ENCODE measurements around the gene POLR1D.
A peak's percentile ranks its signal among the peaks of the same experiment; 100 is the strongest.

Gene POLR1D, protein sequence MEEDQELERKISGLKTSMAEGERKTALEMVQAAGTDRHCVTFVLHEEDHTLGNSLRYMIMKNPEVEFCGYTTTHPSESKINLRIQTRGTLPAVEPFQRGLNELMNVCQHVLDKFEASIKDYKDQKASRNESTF

GRCh38 chr13:27621366-27622101 lies at the start of gene POLR1D:
Gene POLR1D (plus strand): TSS chr13:27621892. CDS start chr13:27621984, 92 bp downstream.
- ChIA-PET CTCF (interaction anchor here (0.6 to 1.3 kb wide), 7 partner anchors 10 to 333 kb away, joined by 3 to 4 read pairs (median 3); no protein-coding TSS in a partner anchor), POLR2A (no interaction called here)
- TF ChIP-seq, protein P1, sequence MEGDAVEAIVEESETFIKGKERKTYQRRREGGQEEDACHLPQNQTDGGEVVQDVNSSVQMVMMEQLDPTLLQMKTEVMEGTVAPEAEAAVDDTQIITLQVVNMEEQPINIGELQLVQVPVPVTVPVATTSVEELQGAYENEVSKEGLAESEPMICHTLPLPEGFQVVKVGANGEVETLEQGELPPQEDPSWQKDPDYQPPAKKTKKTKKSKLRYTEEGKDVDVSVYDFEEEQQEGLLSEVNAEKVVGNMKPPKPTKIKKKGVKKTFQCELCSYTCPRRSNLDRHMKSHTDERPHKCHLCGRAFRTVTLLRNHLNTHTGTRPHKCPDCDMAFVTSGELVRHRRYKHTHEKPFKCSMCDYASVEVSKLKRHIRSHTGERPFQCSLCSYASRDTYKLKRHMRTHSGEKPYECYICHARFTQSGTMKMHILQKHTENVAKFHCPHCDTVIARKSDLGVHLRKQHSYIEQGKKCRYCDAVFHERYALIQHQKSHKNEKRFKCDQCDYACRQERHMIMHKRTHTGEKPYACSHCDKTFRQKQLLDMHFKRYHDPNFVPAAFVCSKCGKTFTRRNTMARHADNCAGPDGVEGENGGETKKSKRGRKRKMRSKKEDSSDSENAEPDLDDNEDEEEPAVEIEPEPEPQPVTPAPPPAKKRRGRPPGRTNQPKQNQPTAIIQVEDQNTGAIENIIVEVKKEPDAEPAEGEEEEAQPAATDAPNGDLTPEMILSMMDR (IDR thresholded peaks at IDR 0.05; ENCODE audit: insufficient read depth, low read length, missing control alignments) = no peak
- DNase-seq (ENCODE audit: low read depth, low spot score) = no peak
- H3K4me3 ChIP-seq (ENCODE audit: low read depth, low read length) = peak within 1 kb of the TSS; percentile 76

DNA sequence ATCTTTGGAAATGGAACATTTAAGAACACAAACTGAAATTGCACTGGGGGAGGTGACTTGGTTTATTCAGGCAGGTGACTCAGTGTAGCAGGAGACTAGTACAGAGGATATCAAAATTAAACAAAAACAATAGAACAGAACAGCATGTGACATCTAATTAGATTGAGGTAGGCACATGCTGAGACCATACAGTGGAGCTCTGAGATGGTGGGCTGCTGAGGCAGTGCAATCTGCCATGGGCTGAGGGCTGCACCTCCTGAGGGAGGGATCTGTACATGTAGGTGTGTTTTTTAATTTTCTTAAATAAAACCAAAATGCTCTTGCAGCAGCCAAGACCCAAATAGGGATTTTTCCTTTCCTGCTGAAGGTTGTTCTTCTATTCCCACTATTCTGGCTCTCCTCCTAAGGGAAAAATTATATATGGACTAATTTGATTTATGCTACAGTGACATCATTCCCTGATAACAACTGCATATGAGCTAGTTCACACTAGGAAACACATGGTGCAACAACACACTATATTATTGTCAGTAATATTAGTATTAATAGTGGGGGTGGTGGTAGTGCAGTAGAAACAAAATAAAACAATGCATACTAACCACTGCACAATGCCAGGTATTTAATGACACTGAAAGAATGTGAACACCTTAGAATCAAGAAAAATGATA lies 49.3 kb upstream of the POLR1D start:
- CTCF ChIA-PET = interaction anchor here (1.2 to 1.7 kb wide), 3 partner anchors 40 to 254 kb away, joined by 3 to 7 read pairs (median 4); no protein-coding TSS in a partner anchor
- DNase-seq (ENCODE audit: low read depth, low spot score) = no peak
- POLR2A ChIA-PET = no interaction called here
- TF ChIP-seq, protein P1 (IDR thresholded peaks at IDR 0.05; ENCODE audit: insufficient read depth, low read length, missing control alignments) = no peak
- no peak overlapping the region for H3K4me3 ChIP-seq (ENCODE audit: low read depth, low read length)

GRCh38 chr13:27573265-27573664 lies 48.4 kb upstream of the POLR1D start:
- ChIA-PET POLR2A (no interaction called here), CTCF (interaction anchor here (1.2 to 1.7 kb wide), 2 partner anchors 41 to 253 kb away, joined by 3 to 7 read pairs; no protein-coding TSS in a partner anchor)

DNA sequence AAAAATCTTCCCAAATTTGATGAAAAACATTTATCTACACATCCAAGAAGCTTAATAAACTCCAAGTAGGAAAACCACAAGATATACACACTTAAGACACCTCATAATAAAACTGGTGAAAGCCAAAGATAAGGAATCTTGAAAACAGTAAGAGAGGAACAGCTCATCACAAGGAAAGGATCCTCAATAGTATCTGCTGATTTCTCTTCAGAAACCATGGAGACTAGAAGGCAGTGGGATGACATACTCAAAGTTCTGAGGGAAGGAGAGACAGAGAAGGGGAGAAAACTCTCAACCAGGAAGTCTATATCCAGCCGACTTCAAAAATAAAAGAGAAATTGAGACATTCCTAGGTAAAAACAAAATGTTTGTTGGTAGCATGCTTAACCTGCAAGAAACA lies 47.0 kb upstream of the POLR1D start:
- TF ChIP-seq, protein P1 (IDR thresholded peaks at IDR 0.05; ENCODE audit: insufficient read depth, low read length, missing control alignments) = no peak
- no peak for DNase-seq (ENCODE audit: low read depth, low spot score)
- CTCF ChIA-PET = no interaction called here
- H3K4me3 ChIP-seq (ENCODE audit: low read depth, low read length) = no peak overlapping the region
- POLR2A ChIA-PET = no interaction called here

More at GRCh38 chr13:27573265-27573664, 48.4 kb upstream of the POLR1D start:
- H3K4me3 ChIP-seq (ENCODE audit: low read depth, low read length) = no peak overlapping the region
- DNase-seq (ENCODE audit: low read depth, low spot score) = no peak
- TF ChIP-seq, protein P1 (IDR thresholded peaks at IDR 0.05; ENCODE audit: insufficient read depth, low read length, missing control alignments) = no peak

- TF ChIP-seq, protein P1 (IDR thresholded peaks at IDR 0.05; ENCODE audit: insufficient read depth, low read length, missing control alignments) = no peak
- DNase-seq (ENCODE audit: low read depth, low spot score) = peak; percentile 37
- CTCF ChIA-PET = interaction anchor here (0.8 kb wide), 1 partner anchor 248 kb away, joined by 3 read pairs; no protein-coding TSS in a partner anchor
- no peak overlapping the region for H3K4me3 ChIP-seq (ENCODE audit: low read depth, low read length)
- POLR2A ChIA-PET = no interaction called here
Observed at GRCh38 chr13:27578121-27579030, 43.3 kb upstream of the POLR1D start.
